NOMO-1 treated with dmso at 0.1 percent for 144 hours (cell line): ENCODE measurements around the gene MAP3K14.
"Not testable (repeated sequence)": the region's sequence is repeated elsewhere in the genome, so short reads cannot be mapped to it uniquely, and the experiment has no call there.

Source experiments
- DNase-seq: peaks from one replicate; lab custom pipeline; 2025; ENCODE audit not compliant: unreplicated experiment; lab: John Stamatoyannopoulos, UW

Gene MAP3K14

GRCh38 chr17:45261577-45262515, 55.0 kb downstream of the MAP3K14 start, which contains the start of gene SPATA32:
Gene SPATA32, minus strand, starts transcription at chr17:45262094. Its CDS starts 78 bp downstream, at chr17:45262016.
- DNase-seq, result no peak

GRCh38 chr17:45260204-45260783, 56.5 kb downstream of the MAP3K14 start:
- DNase-seq, result no peak

- no peak for DNase-seq
These were observed 57.8 kb downstream of the MAP3K14 start for GRCh38 chr17:45258981-45259380.

GRCh38 chr17:45257115-45257514, 59.7 kb downstream of the MAP3K14 start:
- no peak for DNase-seq

GRCh38 chr17:45256114-45256966, 60.5 kb downstream of the MAP3K14 start:
- DNase-seq, result no peak

- no peak for DNase-seq
These were observed 61.5 kb downstream of the MAP3K14 start for GRCh38 chr17:45255358-45255757.

GRCh38 chr17:45253879-45254278, 62.9 kb downstream of the MAP3K14 start:
- no peak for DNase-seq

GRCh38 chr17:45253237-45253636, 63.6 kb downstream of the MAP3K14 start:
- not testable (repeated sequence) for DNase-seq

GRCh38 chr17:45251931-45252330, 64.9 kb downstream of the MAP3K14 start:
- no peak for DNase-seq

GRCh38 chr17:45248132-45248957, 68.5 kb downstream of the MAP3K14 start:
- DNase-seq, result no peak

GRCh38 chr17:45247429-45248131, 69.2 kb downstream of the MAP3K14 start:
- peak; percentile 98 for DNase-seq

- DNase-seq, result no peak
These were observed 69.9 kb downstream of the MAP3K14 start for GRCh38 chr17:45246861-45247428.

- no peak for DNase-seq
These were observed 70.5 kb downstream of the MAP3K14 start for GRCh38 chr17:45246338-45246737.

GRCh38 chr17:45244725-45245656, 71.8 kb downstream of the MAP3K14 start:
- no peak for DNase-seq

GRCh38 chr17:45243750-45244149, 73.1 kb downstream of the MAP3K14 start:
- DNase-seq, result no peak

- no peak for DNase-seq
These were observed 74.8 kb downstream of the MAP3K14 start for GRCh38 chr17:45242029-45242414.

- no peak for DNase-seq
These were observed 75.3 kb downstream of the MAP3K14 start for GRCh38 chr17:45241328-45242028.

GRCh38 chr17:45240905-45241327, 75.9 kb downstream of the MAP3K14 start:
- DNase-seq, result no peak
